MM.1S (cell line): ENCODE data around the gene TMEM175.

ENCODE experiments used
- DNase-seq: peaks from one replicate; pipeline ENCODE4 v3.0.0-alpha.2; 2015
- H2AFZ ChIP-seq: fragments of 300-600 bp; sonication (generic); 2 replicates; pipeline ENCODE4 v1.6.0; 2016; ENCODE audit warnings: antibody characterized with exemption, low read length
- H3F3A ChIP-seq: fragments of 300-600 bp; sonication (generic); 2 replicates; pipeline ENCODE4 v1.6.1; 2016; ENCODE audit warnings: mild to moderate bottlenecking, antibody characterized with exemption, low read length, moderate library complexity, mixed read lengths; ENCODE audit not compliant: insufficient read depth
- H3K27ac ChIP-seq: fragments of 300-600 bp; sonication (generic); 2 replicates; pipeline ENCODE4 v1.5.1; 2016; ENCODE audit warnings: mild to moderate bottlenecking, low read length
- H3K27me3 ChIP-seq: fragments of 300-600 bp; sonication (generic); replicated peaks from 2 replicates; pipeline ENCODE4 v1.6.0; 2016; ENCODE audit warnings: low read length; ENCODE audit not compliant: insufficient read depth
- H3K36me3 ChIP-seq: fragments of 300-600 bp; sonication (generic); replicated peaks from 2 replicates; pipeline ENCODE4 v1.6.1; 2016; ENCODE audit warnings: mild to moderate bottlenecking, low read length, mixed read lengths; ENCODE audit not compliant: insufficient read depth
- H3K4me1 ChIP-seq: fragments of 300-600 bp; sonication (generic); 2 replicates; pipeline ENCODE4 v1.6.1; 2016; ENCODE audit warnings: low read length, mixed read lengths
- H3K4me2 ChIP-seq: fragments of 300-600 bp; sonication (generic); 2 replicates; pipeline ENCODE4 v1.6.0; 2016; ENCODE audit warnings: low read depth, low read length
- H3K4me3 ChIP-seq: fragments of 300-600 bp; sonication (generic); 2 replicates; pipeline ENCODE4 v1.5.1; 2016; ENCODE audit warnings: low read length, mixed read lengths
- H3K79me2 ChIP-seq: fragments of 300-600 bp; sonication (generic); 2 replicates; pipeline ENCODE4 v1.6.1; 2016; ENCODE audit warnings: mixed run types, low read length, mixed read lengths
- H3K9ac ChIP-seq: fragments of 300-600 bp; sonication (generic); 2 replicates; pipeline ENCODE4 v1.6.1; 2016; ENCODE audit warnings: low read length, mixed read lengths
- H3K9me2 ChIP-seq: fragments of 300-600 bp; sonication (generic); replicated peaks from 2 replicates; pipeline ENCODE4 v1.6.1; 2016; ENCODE audit warnings: mild to moderate bottlenecking, low read length, mixed read lengths; ENCODE audit not compliant: insufficient read depth
- H3K9me3 ChIP-seq: fragments of 300-600 bp; sonication (generic); replicated peaks from 2 replicates; pipeline ENCODE4 v1.6.1; 2016; ENCODE audit warnings: mild to moderate bottlenecking, low read length, mixed read lengths; ENCODE audit not compliant: insufficient read depth
- H4K20me1 ChIP-seq: fragments of 300-600 bp; sonication (generic); 2 replicates; pipeline ENCODE4 v1.6.1; 2016; ENCODE audit warnings: mild to moderate bottlenecking, low read length, moderate library complexity, mixed read lengths; ENCODE audit not compliant: insufficient read depth
- CTCF ChIP-seq: fragments of 300-600 bp; sonication (generic); IDR thresholded peaks from 2 replicates; pipeline ENCODE4 v1.5.1; 2016; ENCODE audit warnings: antibody characterized with exemption, low read length, mixed read lengths
- EZH2 ChIP-seq: fragments of 300-600 bp; sonication (generic); optimal IDR thresholded peaks from 2 replicates; pipeline ENCODE3; 2017; ENCODE audit warnings: low read depth, mild to moderate bottlenecking, antibody characterized with exemption, low read length, mixed read lengths
- EZH2phosphoT487 ChIP-seq: fragments of 300-600 bp; sonication (generic); IDR thresholded peaks from 2 replicates; pipeline ENCODE4 v1.6.1; 2018; ENCODE audit warnings: antibody characterized with exemption, low read length

The TMEM175 gene

DNA sequence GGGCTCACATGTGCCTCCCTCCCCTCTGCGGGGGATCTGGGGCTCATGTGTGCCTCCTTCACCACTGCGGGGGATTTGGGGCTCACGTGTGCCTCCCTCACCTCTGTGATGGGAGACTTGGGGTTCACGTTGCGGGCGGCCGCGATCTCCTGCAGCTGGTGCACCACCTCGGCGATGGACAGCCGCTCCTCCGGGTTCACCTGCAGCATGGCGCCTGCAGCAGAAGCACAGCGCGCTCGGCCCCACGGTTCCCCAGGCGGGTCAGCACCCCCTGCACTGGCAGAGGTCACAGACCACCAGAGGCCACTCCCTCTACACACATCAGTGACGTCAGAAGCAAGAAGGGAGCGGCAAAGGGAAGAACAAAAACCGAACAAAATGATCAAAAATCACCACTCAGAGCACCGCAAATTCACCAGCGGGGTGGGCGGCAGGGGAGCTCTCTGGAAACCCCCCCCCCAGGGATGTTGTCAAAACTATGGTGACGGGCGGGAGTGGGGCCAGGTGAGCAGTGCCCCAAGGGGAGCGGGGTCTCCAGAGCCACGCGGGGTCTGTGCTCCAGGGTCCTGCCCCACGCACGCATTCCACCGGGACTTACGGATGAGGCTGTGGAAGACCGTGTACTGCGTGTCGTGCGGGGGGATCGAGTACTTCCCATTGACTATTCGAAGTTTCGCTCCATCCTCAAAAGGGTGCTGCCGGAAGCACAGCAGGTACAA, 38.8 kb upstream of the TMEM175 start:
- peaks cover 20% of the 10 kb centered on the region for H3K36me3 ChIP-seq
- H3K9me3 ChIP-seq, result no peaks in the 10 kb centered on the region
- no peaks in the 10 kb centered on the region for H3K27me3 ChIP-seq
- DNase-seq, result no peak
- H3K79me2 ChIP-seq, result no peaks in the 10 kb centered on the region
- H3F3A ChIP-seq, result no peaks in the 10 kb centered on the region
- H3K9me2 ChIP-seq, result no peaks in the 10 kb centered on the region
- no peak overlapping the region for H3K4me3 ChIP-seq
- no peak overlapping the region for H3K4me2 ChIP-seq
- H2AFZ ChIP-seq, result no peak overlapping the region
- no peaks in the 10 kb centered on the region for H4K20me1 ChIP-seq
- no peak for TF ChIP-seq EZH2
- TF ChIP-seq CTCF, result no peak
- TF ChIP-seq EZH2phosphoT487, result no peak
- H3K4me1 ChIP-seq, result no peaks in the 10 kb centered on the region
- no peak overlapping the region for H3K27ac ChIP-seq
- H3K9ac ChIP-seq, result no peak overlapping the region

DNA sequence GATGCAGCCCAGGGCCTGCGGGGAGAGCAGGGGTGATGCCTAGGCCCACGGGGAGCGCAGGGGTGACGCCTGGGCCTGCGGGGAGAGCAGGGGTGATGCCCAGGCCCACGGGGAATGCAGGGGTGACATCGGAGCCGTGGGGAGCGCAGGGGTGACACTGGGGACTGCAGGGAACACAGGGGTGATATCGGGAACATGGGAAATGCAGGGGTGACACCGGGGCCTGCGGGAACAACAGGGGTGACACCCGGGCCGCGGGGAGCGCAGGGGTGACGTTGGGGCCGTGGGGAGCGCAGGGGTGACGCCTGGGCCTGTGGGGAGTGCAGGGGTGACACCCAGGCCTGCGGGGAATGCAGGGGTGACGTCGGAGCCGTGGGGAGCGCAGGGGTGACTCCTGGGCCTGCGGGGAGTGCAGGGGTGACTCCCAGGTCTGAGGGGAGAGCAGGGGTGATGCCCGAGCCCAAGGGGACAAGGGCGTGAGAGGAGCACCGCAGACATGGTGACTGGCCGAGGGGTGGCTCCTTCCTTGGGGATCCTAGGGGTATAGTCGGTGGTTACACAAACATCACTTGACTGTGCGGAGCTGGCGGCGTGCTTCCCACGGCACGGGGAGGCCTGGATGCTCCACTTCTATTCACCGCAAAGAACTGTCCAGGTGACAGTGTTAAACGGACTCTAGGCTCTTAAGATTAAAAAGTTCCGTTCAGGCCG, 38.1 kb upstream of the TMEM175 start:
- DNase-seq, result no peak
- Histone ChIP-seq H3K9me2 (no peaks in the 10 kb centered on the region), H3F3A (no peaks in the 10 kb centered on the region), H3K4me2 (no peak overlapping the region), H3K79me2 (peaks cover 3% of the 10 kb centered on the region; the same call in 1 of the 2 replicates), H3K4me3 (no peak overlapping the region), H3K36me3 (peaks cover 20% of the 10 kb centered on the region), H3K9ac (no peak overlapping the region), H2AFZ (no peak overlapping the region), H4K20me1 (no peaks in the 10 kb centered on the region), H3K9me3 (no peaks in the 10 kb centered on the region), H3K27me3 (no peaks in the 10 kb centered on the region), H3K27ac (no peak overlapping the region), H3K4me1 (no peaks in the 10 kb centered on the region)
- TF ChIP-seq EZH2 (no peak), EZH2phosphoT487 (no peak), CTCF (no peak)

DNA sequence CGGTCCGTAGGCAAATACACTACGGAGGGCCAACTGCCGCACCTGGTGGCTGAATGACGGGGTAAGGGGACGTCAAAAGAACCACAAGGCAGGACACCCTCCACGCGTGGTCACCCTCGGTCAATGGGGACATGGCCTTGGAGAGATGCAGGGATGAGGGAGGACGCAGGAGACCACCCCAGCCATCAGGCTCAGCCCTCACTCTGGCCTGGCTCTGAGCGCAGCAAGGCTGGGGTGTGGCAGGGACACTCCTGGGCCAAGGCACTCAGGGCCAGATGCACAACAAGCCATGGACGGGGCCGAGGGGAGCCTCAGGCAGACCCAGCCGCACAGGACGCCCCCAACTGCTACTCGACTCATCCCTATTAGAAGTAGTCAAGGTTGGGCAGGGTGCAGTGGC, 36.7 kb upstream of the TMEM175 start:
- H4K20me1 ChIP-seq, result no peaks in the 10 kb centered on the region
- H3F3A ChIP-seq, result no peaks in the 10 kb centered on the region
- H3K27me3 ChIP-seq, result no peaks in the 10 kb centered on the region
- TF ChIP-seq EZH2phosphoT487, result no peak
- no peak for TF ChIP-seq EZH2
- no peak for TF ChIP-seq CTCF
- no peak overlapping the region for H2AFZ ChIP-seq
- no peak overlapping the region for H3K4me2 ChIP-seq
- no peaks in the 10 kb centered on the region for H3K9me3 ChIP-seq
- peaks cover 6% of the 10 kb centered on the region for H3K79me2 ChIP-seq
- DNase-seq, result no peak
- H3K4me1 ChIP-seq, result no peaks in the 10 kb centered on the region
- no peak overlapping the region for H3K27ac ChIP-seq
- peaks cover 20% of the 10 kb centered on the region for H3K36me3 ChIP-seq
- no peaks in the 10 kb centered on the region for H3K9me2 ChIP-seq
- H3K9ac ChIP-seq, result no peak overlapping the region
- no peak overlapping the region for H3K4me3 ChIP-seq
